Measurements from ENCODE around the gene IFNA16. TPM values are rescaled to one million over a fixed set of nuclear protein-coding genes. Genes with fewer than 3 reads are reported as not detected.
"Not testable (repeated sequence)": the region's sequence is repeated elsewhere in the genome, so short reads cannot be mapped to it uniquely, and the experiment has no call there.

IFNA16 gene
- total RNA-seq, 1 experiment from 2014 or later = not detected

- no peak for DNase-seq
- Histone ChIP-seq H3K27me3 (ENCODE audit: low read length) (no peaks in the 10 kb centered on the region), H3K9me3 (ENCODE audit: low read length) (no peaks in the 10 kb centered on the region), H3K27ac (ENCODE audit: low read length) (no peak overlapping the region), H3K79me2 (ENCODE audit: low read length) (no peaks in the 10 kb centered on the region), H4K20me1 (ENCODE audit: insufficient read depth, low read depth, low read length) (no peaks in the 10 kb centered on the region), H3K4me3 (ENCODE audit: low read length) (no peak overlapping the region), H3K9me2 (replicated peaks; ENCODE audit: insufficient read depth, low read length) (no peaks in the 10 kb centered on the region), H3K4me1 (ENCODE audit: low read length) (no peaks in the 10 kb centered on the region), H3K36me3 (ENCODE audit: insufficient read depth, low read length) (no peaks in the 10 kb centered on the region), H3K4me2 (ENCODE audit: low read depth, low read length, poor library complexity, severe bottlenecking) (no peak overlapping the region), H3K9ac (ENCODE audit: low read length) (no peak overlapping the region), H2AFZ (ENCODE audit: low read length) (no peak overlapping the region)
These were observed 6.8 kb downstream of the IFNA16 start for GRCh38 chr9:21210311-21210710.

GRCh38 chr9:21207043-21207442 is 10.1 kb downstream of the IFNA16 start, which contains the start of gene IFNA10:
IFNA10 (minus strand) TSS chr9:21207143; CDS start chr9:21207097, 46 bp downstream.
- H3K4me2 ChIP-seq (ENCODE audit: low read depth, low read length, poor library complexity, severe bottlenecking) = not testable (repeated sequence)

GRCh38 chr9:21205204-21205603 is 11.9 kb downstream of the IFNA16 start:
- Histone ChIP-seq H3K4me2 (ENCODE audit: low read depth, low read length, poor library complexity, severe bottlenecking) (no peak overlapping the region), H3K27ac (ENCODE audit: low read length) (no peak overlapping the region), H3K9ac (ENCODE audit: low read length) (no peak overlapping the region), H4K20me1 (ENCODE audit: insufficient read depth, low read depth, low read length) (no peaks in the 10 kb centered on the region), H3K9me3 (ENCODE audit: low read length) (no peaks in the 10 kb centered on the region), H3K27me3 (ENCODE audit: low read length) (no peaks in the 10 kb centered on the region), H2AFZ (ENCODE audit: low read length) (no peak overlapping the region), H3K36me3 (ENCODE audit: insufficient read depth, low read length) (no peaks in the 10 kb centered on the region), H3K4me1 (ENCODE audit: low read length) (no peaks in the 10 kb centered on the region), H3K9me2 (replicated peaks; ENCODE audit: insufficient read depth, low read length) (no peaks in the 10 kb centered on the region), H3K79me2 (ENCODE audit: low read length) (no peaks in the 10 kb centered on the region), H3K4me3 (ENCODE audit: low read length) (no peak overlapping the region)
- DNase-seq = no peak

More at GRCh38 chr9:21207043-21207442, 10.1 kb downstream of the IFNA16 start, which contains the start of gene IFNA10:
- H3K9me3 ChIP-seq (ENCODE audit: low read length); DNase-seq; H3K9ac ChIP-seq (ENCODE audit: low read length); H3K4me3 ChIP-seq (ENCODE audit: low read length); H4K20me1 ChIP-seq (ENCODE audit: insufficient read depth, low read depth, low read length); H2AFZ ChIP-seq (ENCODE audit: low read length); H3K4me1 ChIP-seq (ENCODE audit: low read length); H3K9me2 ChIP-seq (replicated peaks; ENCODE audit: insufficient read depth, low read length); H3K27ac ChIP-seq (ENCODE audit: low read length); H3K27me3 ChIP-seq (ENCODE audit: low read length); H3K36me3 ChIP-seq (ENCODE audit: insufficient read depth, low read length); H3K79me2 ChIP-seq (ENCODE audit: low read length): not testable (repeated sequence)

DNA sequence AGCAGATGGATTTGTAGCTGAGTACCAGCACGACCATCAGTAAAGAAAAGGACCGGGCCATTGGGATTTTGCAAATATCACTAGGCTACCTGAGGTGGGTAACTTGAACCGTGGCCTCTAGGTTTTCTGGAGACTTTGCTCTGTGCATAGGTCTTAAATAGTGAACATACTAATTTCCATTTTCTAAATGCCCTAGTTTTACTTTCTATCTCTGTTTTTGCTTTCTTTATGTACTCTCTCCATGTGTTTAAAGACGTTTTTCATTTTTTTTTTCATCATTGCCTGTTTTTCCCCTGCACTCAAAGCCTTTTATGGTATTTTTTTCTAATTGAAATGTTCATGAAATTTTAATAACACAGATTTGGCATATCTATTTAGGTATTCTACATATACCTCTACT is 15.0 kb downstream of the IFNA16 start, which contains the start of gene IFNA7:
TSS of gene IFNA7 (minus strand) at position 101 of the 400 bp plus-strand sequence. CDS start at position 61, 40 bp downstream.
- DNase-seq = not testable (repeated sequence)

GRCh38 chr9:21194867-21195776 is 22.0 kb downstream of the IFNA16 start:
- H3K4me3 ChIP-seq (ENCODE audit: low read length); H4K20me1 ChIP-seq (ENCODE audit: insufficient read depth, low read depth, low read length); H3K36me3 ChIP-seq (ENCODE audit: insufficient read depth, low read length); H3K9me3 ChIP-seq (ENCODE audit: low read length); H3K9ac ChIP-seq (ENCODE audit: low read length); H3K9me2 ChIP-seq (replicated peaks; ENCODE audit: insufficient read depth, low read length); H2AFZ ChIP-seq (ENCODE audit: low read length); H3K79me2 ChIP-seq (ENCODE audit: low read length); H3K4me1 ChIP-seq (ENCODE audit: low read length); H3K4me2 ChIP-seq (ENCODE audit: low read depth, low read length, poor library complexity, severe bottlenecking); H3K27me3 ChIP-seq (ENCODE audit: low read length); H3K27ac ChIP-seq (ENCODE audit: low read length): not testable (repeated sequence)
- peak; percentile 69 for DNase-seq

More for the DNA sequence above, 15.0 kb downstream of the IFNA16 start, which contains the start of gene IFNA7:
- H3K9ac ChIP-seq (ENCODE audit: low read length); H3K9me2 ChIP-seq (replicated peaks; ENCODE audit: insufficient read depth, low read length); H3K27me3 ChIP-seq (ENCODE audit: low read length); H3K9me3 ChIP-seq (ENCODE audit: low read length); H3K4me2 ChIP-seq (ENCODE audit: low read depth, low read length, poor library complexity, severe bottlenecking); H3K36me3 ChIP-seq (ENCODE audit: insufficient read depth, low read length); H3K4me3 ChIP-seq (ENCODE audit: low read length); H2AFZ ChIP-seq (ENCODE audit: low read length); H3K27ac ChIP-seq (ENCODE audit: low read length); H4K20me1 ChIP-seq (ENCODE audit: insufficient read depth, low read depth, low read length); H3K4me1 ChIP-seq (ENCODE audit: low read length); H3K79me2 ChIP-seq (ENCODE audit: low read length): not testable (repeated sequence)

DNA sequence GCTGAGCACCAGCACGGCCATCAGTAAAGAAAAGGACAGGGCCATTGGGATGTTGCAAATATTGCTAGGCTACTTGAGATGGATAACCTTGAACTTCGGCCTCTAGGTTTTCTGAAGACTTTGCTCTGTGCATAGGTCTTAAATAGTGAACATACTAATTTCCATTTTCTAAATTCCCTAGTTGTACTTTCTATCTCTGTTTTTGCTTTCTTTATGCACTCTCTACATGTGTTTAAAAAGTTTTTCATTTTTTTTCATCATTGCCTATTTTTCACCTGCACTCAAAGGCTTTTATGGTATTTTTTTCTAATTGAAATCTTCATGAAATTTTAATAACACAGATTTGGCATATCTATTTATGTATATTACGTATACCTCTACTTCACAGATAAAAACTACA is 29.6 kb downstream of the IFNA16 start, which contains the start of gene IFNA4:
TSS of gene IFNA4 (minus strand) at position 101 of the 400 bp plus-strand sequence. CDS start at position 45, 56 bp downstream.
- not testable (repeated sequence) for H3K9me3 ChIP-seq (ENCODE audit: low read length)

GRCh38 chr9:21182810-21183736 is 34.0 kb downstream of the IFNA16 start:
- not testable (repeated sequence) for H3K4me2 ChIP-seq (ENCODE audit: low read depth, low read length, poor library complexity, severe bottlenecking); H2AFZ ChIP-seq (ENCODE audit: low read length); H3K4me3 ChIP-seq (ENCODE audit: low read length); H3K9me3 ChIP-seq (ENCODE audit: low read length); H4K20me1 ChIP-seq (ENCODE audit: insufficient read depth, low read depth, low read length); H3K9me2 ChIP-seq (replicated peaks; ENCODE audit: insufficient read depth, low read length); H3K4me1 ChIP-seq (ENCODE audit: low read length); H3K27me3 ChIP-seq (ENCODE audit: low read length); H3K27ac ChIP-seq (ENCODE audit: low read length); H3K9ac ChIP-seq (ENCODE audit: low read length); H3K36me3 ChIP-seq (ENCODE audit: insufficient read depth, low read length); H3K79me2 ChIP-seq (ENCODE audit: low read length)
- peak; percentile 72 for DNase-seq

More for the DNA sequence above, 29.6 kb downstream of the IFNA16 start, which contains the start of gene IFNA4:
- not testable (repeated sequence) for H2AFZ ChIP-seq (ENCODE audit: low read length); H3K4me2 ChIP-seq (ENCODE audit: low read depth, low read length, poor library complexity, severe bottlenecking); H3K9ac ChIP-seq (ENCODE audit: low read length); H3K27ac ChIP-seq (ENCODE audit: low read length); H3K27me3 ChIP-seq (ENCODE audit: low read length); H3K9me2 ChIP-seq (replicated peaks; ENCODE audit: insufficient read depth, low read length); DNase-seq; H3K36me3 ChIP-seq (ENCODE audit: insufficient read depth, low read length); H3K4me3 ChIP-seq (ENCODE audit: low read length); H3K4me1 ChIP-seq (ENCODE audit: low read length); H3K79me2 ChIP-seq (ENCODE audit: low read length); H4K20me1 ChIP-seq (ENCODE audit: insufficient read depth, low read depth, low read length)

DNA sequence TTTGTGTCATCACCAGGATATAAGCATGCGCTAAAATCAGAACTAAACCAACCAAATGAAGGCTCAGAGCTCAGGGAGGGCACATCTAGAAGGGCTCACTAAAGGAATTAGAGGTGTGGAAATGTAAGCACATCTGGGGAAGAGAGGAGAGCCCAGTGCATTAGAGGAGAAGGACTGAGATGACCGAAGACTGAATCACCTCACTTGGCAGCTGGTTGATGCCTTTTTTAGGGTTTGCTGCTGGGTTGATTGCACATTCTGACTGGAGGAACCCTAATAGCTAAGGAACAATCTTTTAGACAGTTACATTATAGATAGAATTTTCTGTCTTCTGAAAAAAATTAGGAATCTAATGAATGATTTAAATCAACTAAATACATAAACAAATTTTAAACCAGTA is 42.4 kb downstream of the IFNA16 start:
- no peak overlapping the region for H3K4me3 ChIP-seq (ENCODE audit: low read length)
- H4K20me1 ChIP-seq (ENCODE audit: insufficient read depth, low read depth, low read length) = peaks cover 2% of the 10 kb centered on the region; the same call in 1 of the 2 replicates
- no peaks in the 10 kb centered on the region for H3K79me2 ChIP-seq (ENCODE audit: low read length)
- no peaks in the 10 kb centered on the region for H3K9me2 ChIP-seq (replicated peaks; ENCODE audit: insufficient read depth, low read length)
- no peak overlapping the region for H3K9ac ChIP-seq (ENCODE audit: low read length)
- H3K4me2 ChIP-seq (ENCODE audit: low read depth, low read length, poor library complexity, severe bottlenecking) = no peak overlapping the region
- no peak overlapping the region for H2AFZ ChIP-seq (ENCODE audit: low read length)
- DNase-seq = no peak
- H3K27me3 ChIP-seq (ENCODE audit: low read length) = no peaks in the 10 kb centered on the region
- no peaks in the 10 kb centered on the region for H3K9me3 ChIP-seq (ENCODE audit: low read length)
- no peaks in the 10 kb centered on the region for H3K36me3 ChIP-seq (ENCODE audit: insufficient read depth, low read length)
- H3K27ac ChIP-seq (ENCODE audit: low read length) = no peak overlapping the region
- no peaks in the 10 kb centered on the region for H3K4me1 ChIP-seq (ENCODE audit: low read length)

Data from Karpas-422 (cell line).